Esophagus muscularis mucosa (tissue), 4 donors: Measurements from ENCODE around the gene MSANTD1. TPM values are rescaled to one million over a fixed set of nuclear protein-coding genes. Genes with fewer than 3 reads are reported as not detected.
A peak's percentile ranks its signal among the peaks of the same experiment; 100 is the strongest.

ENCODE experiments used
- DNase-seq: peaks from one replicate; pipeline ENCODE4 v3.0.0-alpha.2; 2017; ENCODE audit errors: extremely low spot score
- H3K27ac ChIP-seq, 4 donors: fragments of 200-600 bp; sonication (generic); replicated peaks in 1 of 4; 1 replicate in 3 of 4; 2 replicates in 1 of 4; pipeline ENCODE4 v1.5.1; 2016 to 2019; ENCODE audit warnings: mild to moderate bottlenecking in 1 of 4
- H3K27me3 ChIP-seq, 4 donors: fragments of 200-600 bp; sonication (generic); one replicate each; pipeline versions ENCODE4 v1.5.1 to v1.6.0; 2016 to 2019
- H3K36me3 ChIP-seq, 4 donors: fragments of 200-600 bp; sonication (generic); one replicate each; pipeline ENCODE4 v1.5.1; 2016 to 2019
- H3K4me1 ChIP-seq, 4 donors: fragments of 200-600 bp; sonication (generic); one replicate each; pipeline ENCODE4 v1.5.1; 2016 to 2019
- H3K4me3 ChIP-seq, 4 donors: fragments of 200-600 bp; sonication (generic); 1 replicate in 2 of 4; 2 replicates in 2 of 4; pipeline ENCODE4 v1.5.1; 2016 to 2019; ENCODE audit warnings: mild to moderate bottlenecking in 4 of 4, moderate library complexity in 1 of 4
- H3K9me3 ChIP-seq, 4 donors: fragments of 200-600 bp; sonication (generic); 1 replicate in 3 of 4; 2 replicates in 1 of 4; pipeline ENCODE4 v1.5.1; 2016 to 2019
- CTCF ChIP-seq, 3 experiments: fragments of 200-600 bp in 2 of 3; fragments of 450-650 bp in 1 of 3; sonication (generic) in 2 of 3; IDR thresholded peaks; one replicate each; pipeline ENCODE4 v1.5.1; 2017 to 2019; ENCODE audit warnings: antibody characterized with exemption in 3 of 3, mild to moderate bottlenecking in 2 of 3, moderate library complexity in 1 of 3
- EP300 ChIP-seq: sonication (generic); formaldehyde crosslinking; IDR thresholded peaks from one replicate; pipeline ENCODE4 v1.6.1; 2017; ENCODE audit warnings: antibody characterized with exemption
- POLR2A ChIP-seq: fragments of 450-650 bp; IDR thresholded peaks from one replicate; pipeline ENCODE4 v1.6.1; 2017; ENCODE audit warnings: antibody characterized with exemption, moderate library complexity, mild to moderate bottlenecking, low read depth
- POLR2AphosphoS5 ChIP-seq, 2 donors: sonication (generic); formaldehyde crosslinking; IDR thresholded peaks; one replicate each; pipeline ENCODE4 v1.6.1; 2017; ENCODE audit warnings: antibody characterized with exemption in 2 of 2
- WGBS: methylation state at CpG from one replicate; pipeline ENCODE4 v1.1.5; 2018; 5-methylcytosine and 5-hydroxymethylcytosine counted together
- intact Hi-C: fragments of 100-400 bp; cut with DNase I; formaldehyde crosslinking; loops from one replicate; pipeline ENCODE4 v1.15.1; 2023
- total RNA-seq, 4 donors: library from RNA; depleted of rRNA; stranded (reverse); fragments of >200 nt; gene quantifications; one replicate each; pipeline versions ENCODE4 v1.1.0 to v1.2.1, GENCODE V29; 2016

MSANTD1 gene
- total RNA-seq, 4 donors from 2014 or later = 0.06 to 0.83 (median 0.40) TPM

DNA sequence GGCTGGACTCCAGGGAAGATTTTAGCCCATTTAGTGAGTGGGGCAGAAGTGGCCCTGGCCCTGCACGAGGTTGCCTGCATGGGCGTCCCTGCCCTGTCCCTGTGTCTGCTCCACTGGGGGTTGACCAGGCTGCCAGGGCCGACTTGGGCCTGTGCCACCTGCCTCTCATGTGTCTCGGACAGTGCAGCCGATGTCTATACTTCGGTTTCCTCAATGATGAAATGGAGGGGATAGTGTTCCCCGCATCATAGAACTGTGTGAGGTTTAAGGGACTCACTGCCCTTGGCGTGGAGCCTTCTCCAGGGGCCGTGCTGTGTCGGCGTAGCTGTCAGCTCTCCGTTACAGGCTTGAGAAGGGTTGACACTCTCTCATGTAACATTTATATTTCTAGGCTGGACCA, 27.0 kb upstream of the MSANTD1 start:
- H3K4me1 ChIP-seq = peaks cover 0 to 19% (median 6%) of the 10 kb centered on the region in 4 donors
- H3K36me3 ChIP-seq = peaks cover 57 to 99% (median 97%) of the 10 kb centered on the region in 4 donors
- TF ChIP-seq POLR2AphosphoS5 (IDR thresholded peaks at IDR 0.05) = no peak
- TF ChIP-seq CTCF (IDR thresholded peaks at IDR 0.05) = no peak
- TF ChIP-seq EP300 = no peak
- no peak for TF ChIP-seq POLR2A
- no peak for DNase-seq
- no peak overlapping the region for H3K27ac ChIP-seq
- intact Hi-C loops = no loop called here
- WGBS = 92% methylated on average over 11 of the region's 12 CpGs
- no peaks in the 10 kb centered on the region for H3K27me3 ChIP-seq
- H3K4me3 ChIP-seq = no peak overlapping the region
- H3K9me3 ChIP-seq = no peaks in the 10 kb centered on the region

DNA sequence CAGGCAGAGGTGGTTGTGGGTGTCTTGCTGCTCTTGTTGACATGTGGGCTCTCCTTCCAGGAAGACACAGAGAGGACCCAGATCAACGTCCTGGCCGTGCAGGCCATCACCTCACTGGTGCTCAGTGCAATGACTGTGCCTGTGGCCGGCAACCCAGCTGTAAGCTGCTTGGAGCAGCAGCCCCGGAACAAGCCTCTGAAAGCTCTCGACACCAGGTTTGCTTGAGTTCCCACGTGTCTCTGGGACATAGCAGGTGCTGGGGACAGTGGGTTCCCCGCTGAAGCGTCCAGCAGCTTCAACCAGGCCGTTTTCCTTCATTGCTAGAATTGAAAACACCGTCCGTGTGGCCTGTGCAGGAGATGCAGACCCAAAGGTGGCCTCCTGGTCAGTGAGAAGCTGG, 25.6 kb upstream of the MSANTD1 start:
- H3K4me1 ChIP-seq = peaks cover 6 to 27% (median 13%) of the 10 kb centered on the region in 4 donors
- H3K9me3 ChIP-seq = no peaks in the 10 kb centered on the region
- no peak for TF ChIP-seq POLR2A
- TF ChIP-seq POLR2AphosphoS5 (IDR thresholded peaks at IDR 0.05) = no peak
- no peak for TF ChIP-seq CTCF (IDR thresholded peaks at IDR 0.05)
- no peak for TF ChIP-seq EP300
- intact Hi-C loops = no loop called here
- H3K27ac ChIP-seq = no peak overlapping the region
- peaks cover 46 to 93% (median 89%) of the 10 kb centered on the region in 4 donors for H3K36me3 ChIP-seq
- no peak for DNase-seq
- WGBS = 84% methylated on average over 6 of the region's 11 CpGs
- H3K4me3 ChIP-seq = no peak overlapping the region
- H3K27me3 ChIP-seq = no peaks in the 10 kb centered on the region

GRCh38 chr4:3223956-3224748, 24.8 kb upstream of the MSANTD1 start:
- Histone ChIP-seq H3K36me3 (peaks cover 42 to 93% (median 89%) of the 10 kb centered on the region in 4 donors), H3K27me3 (no peaks in the 10 kb centered on the region), H3K4me1 (peaks cover 6 to 29% (median 14%) of the 10 kb centered on the region in 4 donors), H3K4me3 (no peak overlapping the region), H3K27ac (no peak overlapping the region), H3K9me3 (no peaks in the 10 kb centered on the region)
- intact Hi-C loops = no loop called here
- peak in 1 of 3 experiments; percentile 3 for TF ChIP-seq CTCF (IDR thresholded peaks at IDR 0.05)
- TF ChIP-seq POLR2A = no peak
- TF ChIP-seq POLR2AphosphoS5 (IDR thresholded peaks at IDR 0.05) = no peak
- no peak for TF ChIP-seq EP300
- no peak for DNase-seq
- 93% methylated on average over 13 of the region's 13 CpGs for WGBS

- no peak for DNase-seq
- Histone ChIP-seq H3K4me3 (no peak overlapping the region), H3K9me3 (no peaks in the 10 kb centered on the region), H3K27me3 (no peaks in the 10 kb centered on the region), H3K4me1 (peaks cover 6 to 29% (median 14%) of the 10 kb centered on the region in 4 donors), H3K27ac (peak overlapping the region in 1 of 4 donors; percentile 48), H3K36me3 (peaks cover 46 to 93% (median 89%) of the 10 kb centered on the region in 4 donors)
- 88% methylated on average over 19 of the region's 22 CpGs for WGBS
- intact Hi-C loops = no loop called here
- TF ChIP-seq POLR2AphosphoS5 (IDR thresholded peaks at IDR 0.05) (no peak), EP300 (no peak), POLR2A (no peak), CTCF (IDR thresholded peaks at IDR 0.05) (no peak)
Observed at GRCh38 chr4:3225071-3225850, 23.7 kb upstream of the MSANTD1 start.
